Fibroblast of skin of scalp (primary cell): ENCODE measurements around the gene GPC6.
A peak's percentile ranks its signal among the peaks of the same experiment; 100 is the strongest.
"Not testable (repeated sequence)": the region's sequence is repeated elsewhere in the genome, so short reads cannot be mapped to it uniquely, and the experiment has no call there.

ENCODE experiments used
- DNase-seq: peaks from one replicate; pipeline ENCODE4 v3.0.0-alpha.2; 2013

GPC6 gene

GRCh38 chr13:94263038-94263437 lies 1036.4 kb downstream of the GPC6 start:
- no peak for DNase-seq

- no peak for DNase-seq
Observed at GRCh38 chr13:94267581-94268366, 1041.2 kb downstream of the GPC6 start.

GRCh38 chr13:94268661-94269060 lies 1042.1 kb downstream of the GPC6 start:
- peak; percentile 29 for DNase-seq

- DNase-seq, result no peak
Observed at GRCh38 chr13:94269557-94269956, 1043.0 kb downstream of the GPC6 start.

- DNase-seq, result peak; percentile 35
Observed at GRCh38 chr13:94270556-94270955, 1043.9 kb downstream of the GPC6 start.

GRCh38 chr13:94272038-94272437 lies 1045.4 kb downstream of the GPC6 start:
- peak; percentile 1 for DNase-seq

- DNase-seq, result peak; percentile 72
Observed at GRCh38 chr13:94280349-94280748, 1053.7 kb downstream of the GPC6 start.

- peak; percentile 6 for DNase-seq
Observed at GRCh38 chr13:94280845-94281244, 1054.2 kb downstream of the GPC6 start.

GRCh38 chr13:94286581-94286980 lies 1060.0 kb downstream of the GPC6 start:
- DNase-seq, result no peak

GRCh38 chr13:94291631-94292322 lies 1065.2 kb downstream of the GPC6 start:
- no peak for DNase-seq

- DNase-seq, result no peak
Observed at GRCh38 chr13:94292323-94292640, 1065.7 kb downstream of the GPC6 start.

GRCh38 chr13:94296471-94296870 lies 1069.9 kb downstream of the GPC6 start:
- no peak for DNase-seq

GRCh38 chr13:94298346-94298745 lies 1071.7 kb downstream of the GPC6 start:
- no peak for DNase-seq

- DNase-seq, result no peak
Observed at GRCh38 chr13:94300401-94300800, 1073.8 kb downstream of the GPC6 start.

- no peak for DNase-seq
Observed at GRCh38 chr13:94301487-94301886, 1074.9 kb downstream of the GPC6 start.

- not testable (repeated sequence) for DNase-seq
Observed at GRCh38 chr13:94302847-94303565, 1076.4 kb downstream of the GPC6 start.

- DNase-seq, result no peak
Observed at GRCh38 chr13:94303644-94304174, 1077.1 kb downstream of the GPC6 start.

- DNase-seq, result no peak
Observed at GRCh38 chr13:94305033-94305432, 1078.4 kb downstream of the GPC6 start.

GRCh38 chr13:94305463-94305862 lies 1078.9 kb downstream of the GPC6 start:
- peak; percentile 90 for DNase-seq

GRCh38 chr13:94305934-94306333 lies 1079.3 kb downstream of the GPC6 start:
- peak; percentile 71 for DNase-seq

GRCh38 chr13:94308832-94309231 lies 1082.2 kb downstream of the GPC6 start:
- DNase-seq, result no peak

- DNase-seq, result no peak
Observed at GRCh38 chr13:94309576-94309975, 1083.0 kb downstream of the GPC6 start.
